HL-60 (cell line): ENCODE results near the gene DPP6.

Source experiments
- DNase-seq, 2 experiments: peaks; one replicate each; pipeline ENCODE4 v3.0.0-alpha.2; 2010 to 2020; ENCODE audit warnings: low read depth in 1 of 2, low spot score in 1 of 2
- H3K27ac ChIP-seq: fragments of 250-450 bp; sonication (Bioruptor Pico); replicated peaks from 2 replicates; pipeline ENCODE4 v1.5.1; 2020; ENCODE audit warnings: mild to moderate bottlenecking, moderate library complexity
- H3K27me3 ChIP-seq: fragments of 250-450 bp; sonication (Bioruptor Pico); 2 replicates; pipeline ENCODE4 v1.5.1; 2021; ENCODE audit warnings: mild to moderate bottlenecking, moderate library complexity; ENCODE audit not compliant: insufficient read depth, poor library complexity, severe bottlenecking
- H3K4me3 ChIP-seq: replicated peaks from 2 replicates; pipeline ENCODE4 v1.5.1; 2011; ENCODE audit warnings: mild to moderate bottlenecking, control low read depth, low read length; ENCODE audit not compliant: insufficient read depth
- CTCF ChIP-seq: IDR thresholded peaks from one replicate; pipeline ENCODE4 v1.5.1; 2011; ENCODE audit warnings: low read length, control low read depth, inconsistent platforms; ENCODE audit not compliant: insufficient read depth
- GABPA ChIP-seq: IDR thresholded peaks from 2 replicates; pipeline ENCODE4 v1.6.1; 2012; ENCODE audit warnings: low read depth
- POLR2AphosphoS5 ChIP-seq: IDR thresholded peaks from 2 replicates; pipeline ENCODE4 v1.6.1; 2012; ENCODE audit warnings: low read depth
- SPI1 ChIP-seq: IDR thresholded peaks from 2 replicates; pipeline ENCODE4 v1.6.1; 2012; ENCODE audit warnings: low read depth, mild to moderate bottlenecking, borderline replicate concordance
- TF ChIP-seq, protein P1 (sequence below): IDR thresholded peaks from 2 replicates; pipeline ENCODE4 v1.6.1; 2012; ENCODE audit warnings: low read depth; ENCODE audit not compliant: insufficient replicate concordance

Gene DPP6

GRCh38 chr7:154178895-154179294 lies 126.7 kb downstream of the DPP6 start:
- DNase-seq, result no peak
- Histone ChIP-seq H3K27ac (no peak overlapping the region), H3K4me3 (no peak overlapping the region), H3K27me3 (no peaks in the 10 kb centered on the region)
- TF ChIP-seq CTCF (no peak), GABPA (no peak), POLR2AphosphoS5 (no peak), SPI1 (no peak)
- TF ChIP-seq, protein P1, sequence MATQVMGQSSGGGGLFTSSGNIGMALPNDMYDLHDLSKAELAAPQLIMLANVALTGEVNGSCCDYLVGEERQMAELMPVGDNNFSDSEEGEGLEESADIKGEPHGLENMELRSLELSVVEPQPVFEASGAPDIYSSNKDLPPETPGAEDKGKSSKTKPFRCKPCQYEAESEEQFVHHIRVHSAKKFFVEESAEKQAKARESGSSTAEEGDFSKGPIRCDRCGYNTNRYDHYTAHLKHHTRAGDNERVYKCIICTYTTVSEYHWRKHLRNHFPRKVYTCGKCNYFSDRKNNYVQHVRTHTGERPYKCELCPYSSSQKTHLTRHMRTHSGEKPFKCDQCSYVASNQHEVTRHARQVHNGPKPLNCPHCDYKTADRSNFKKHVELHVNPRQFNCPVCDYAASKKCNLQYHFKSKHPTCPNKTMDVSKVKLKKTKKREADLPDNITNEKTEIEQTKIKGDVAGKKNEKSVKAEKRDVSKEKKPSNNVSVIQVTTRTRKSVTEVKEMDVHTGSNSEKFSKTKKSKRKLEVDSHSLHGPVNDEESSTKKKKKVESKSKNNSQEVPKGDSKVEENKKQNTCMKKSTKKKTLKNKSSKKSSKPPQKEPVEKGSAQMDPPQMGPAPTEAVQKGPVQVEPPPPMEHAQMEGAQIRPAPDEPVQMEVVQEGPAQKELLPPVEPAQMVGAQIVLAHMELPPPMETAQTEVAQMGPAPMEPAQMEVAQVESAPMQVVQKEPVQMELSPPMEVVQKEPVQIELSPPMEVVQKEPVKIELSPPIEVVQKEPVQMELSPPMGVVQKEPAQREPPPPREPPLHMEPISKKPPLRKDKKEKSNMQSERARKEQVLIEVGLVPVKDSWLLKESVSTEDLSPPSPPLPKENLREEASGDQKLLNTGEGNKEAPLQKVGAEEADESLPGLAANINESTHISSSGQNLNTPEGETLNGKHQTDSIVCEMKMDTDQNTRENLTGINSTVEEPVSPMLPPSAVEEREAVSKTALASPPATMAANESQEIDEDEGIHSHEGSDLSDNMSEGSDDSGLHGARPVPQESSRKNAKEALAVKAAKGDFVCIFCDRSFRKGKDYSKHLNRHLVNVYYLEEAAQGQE, result no peak

DNA sequence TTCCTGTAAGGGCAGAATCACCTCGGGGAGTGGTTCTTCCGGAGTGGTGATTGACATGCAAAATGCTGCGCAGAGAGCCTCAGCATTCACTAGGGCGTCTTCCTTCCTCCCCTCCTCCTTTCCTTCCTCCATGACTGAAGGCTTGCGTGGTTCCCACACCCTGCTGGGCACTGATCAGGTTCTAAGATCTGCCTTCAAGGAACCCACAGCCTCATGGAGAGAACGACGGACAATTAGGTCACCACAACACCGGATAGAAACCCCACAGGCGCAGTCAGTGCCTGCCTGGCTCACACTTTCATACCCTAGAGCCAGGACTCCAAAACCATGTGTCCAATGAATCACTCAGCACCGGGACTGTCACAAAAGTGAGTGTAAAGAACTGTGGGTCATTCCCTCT lies 131.3 kb downstream of the DPP6 start:
- TF ChIP-seq SPI1 (no peak), CTCF (no peak), POLR2AphosphoS5 (no peak), GABPA (no peak)
- TF ChIP-seq, protein P1, result no peak
- no peak for DNase-seq
- no peak overlapping the region for H3K4me3 ChIP-seq
- no peaks in the 10 kb centered on the region for H3K27me3 ChIP-seq
- no peak overlapping the region for H3K27ac ChIP-seq

GRCh38 chr7:154183946-154184345 lies 131.7 kb downstream of the DPP6 start:
- DNase-seq, result no peak
- no peaks in the 10 kb centered on the region for H3K27me3 ChIP-seq
- no peak for TF ChIP-seq POLR2AphosphoS5
- no peak for TF ChIP-seq GABPA
- TF ChIP-seq SPI1, result no peak
- no peak for TF ChIP-seq CTCF
- TF ChIP-seq, protein P1, result no peak
- H3K27ac ChIP-seq, result no peak overlapping the region
- H3K4me3 ChIP-seq, result no peak overlapping the region
